HG02571 (cell line): ENCODE data around the gene SBF2.
"Not testable (repeated sequence)": the region's sequence is repeated elsewhere in the genome, so short reads cannot be mapped to it uniquely, and the experiment has no call there.

Source experiments
- ATAC-seq: cut with Tn5 transposase; IDR thresholded peaks from one replicate; pipeline ENCODE4 v1.9.1; 2021; ENCODE audit warnings: mild to moderate bottlenecking, moderate library complexity; ENCODE audit not compliant: unreplicated experiment

The SBF2 gene

GRCh38 chr11:10205928-10206327, 88.1 kb downstream of the SBF2 start:
- no peak for ATAC-seq

- ATAC-seq: no peak
These were observed 90.0 kb downstream of the SBF2 start for GRCh38 chr11:10204021-10204420.

GRCh38 chr11:10201343-10201742, 92.7 kb downstream of the SBF2 start:
- ATAC-seq: no peak

DNA sequence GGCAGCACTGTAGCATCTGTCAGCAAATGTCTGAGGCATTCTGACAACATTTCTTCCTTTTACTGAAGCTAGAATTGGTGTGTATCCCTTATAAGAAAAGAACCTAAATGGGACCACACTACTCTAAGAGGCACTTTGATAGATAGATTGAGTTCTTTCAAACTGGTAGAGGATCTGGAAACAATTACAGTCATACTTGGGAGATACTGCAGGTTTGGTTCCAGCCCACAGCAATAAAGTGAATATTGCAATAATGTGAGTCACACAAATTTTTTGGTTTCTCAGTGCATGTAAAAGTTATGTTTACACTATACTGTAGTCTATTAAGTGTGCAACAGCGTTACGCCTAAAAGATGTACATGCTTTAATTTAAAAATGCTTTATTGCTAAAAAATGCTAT, 96.9 kb downstream of the SBF2 start:
- ATAC-seq: no peak

DNA sequence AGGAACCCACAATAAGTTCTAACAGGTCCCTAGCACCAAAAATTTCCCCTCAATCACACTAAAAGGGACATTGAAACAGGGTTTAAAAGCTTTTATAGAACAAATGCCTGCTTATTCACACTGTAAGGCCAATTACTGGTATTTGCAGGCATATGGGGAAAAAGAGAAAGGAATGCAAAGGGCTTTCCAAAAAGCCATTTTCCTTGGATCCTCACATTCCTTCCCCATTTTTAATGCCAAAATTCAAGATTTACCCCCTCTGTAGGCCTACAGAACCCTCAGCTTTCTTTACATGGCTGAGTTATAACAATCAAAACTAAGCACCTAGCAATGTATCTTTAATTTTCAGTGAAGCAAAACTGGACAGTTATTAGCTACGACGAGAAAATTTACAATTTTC, 102.0 kb downstream of the SBF2 start:
- no peak for ATAC-seq

DNA sequence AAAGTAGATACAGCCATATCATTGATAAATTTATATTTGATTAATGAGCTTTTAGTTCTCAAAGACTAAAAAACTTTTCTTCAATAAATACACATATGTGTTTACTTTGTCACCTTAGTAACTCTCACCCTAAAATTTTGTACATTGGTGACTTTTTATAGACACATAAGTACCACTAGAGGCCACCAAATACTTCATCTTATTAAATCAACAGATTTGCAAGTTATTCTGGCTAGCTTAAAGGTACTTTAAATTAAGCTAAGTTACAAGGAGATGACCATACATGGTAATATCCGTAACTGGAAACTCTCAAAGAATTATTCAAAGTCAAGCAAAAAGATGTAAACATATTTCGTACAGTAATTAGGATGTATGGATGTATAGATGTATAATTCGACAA, 112.2 kb downstream of the SBF2 start:
- ATAC-seq: no peak

DNA sequence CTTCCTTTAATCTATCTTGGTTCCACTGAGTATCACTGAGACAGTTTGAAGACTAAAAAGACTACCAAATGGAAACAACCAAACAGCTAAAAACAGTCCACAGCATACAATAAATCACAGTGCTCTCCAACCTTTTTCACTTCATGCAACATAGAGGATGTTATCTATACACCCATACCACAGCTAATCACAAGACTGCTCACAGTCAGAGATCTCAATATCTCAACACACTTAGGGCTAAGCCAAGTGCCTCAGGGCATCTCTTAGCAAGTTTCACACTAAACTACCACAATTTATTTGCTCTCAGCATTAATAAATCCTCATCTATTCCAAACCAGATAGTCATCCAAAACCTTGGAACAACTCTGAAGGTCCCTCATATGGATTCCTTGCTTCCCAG, 129.4 kb downstream of the SBF2 start:
- no peak for ATAC-seq

- ATAC-seq: no peak
These were observed 131.8 kb downstream of the SBF2 start for GRCh38 chr11:10162222-10162621.

GRCh38 chr11:10160350-10160749, 133.7 kb downstream of the SBF2 start:
- ATAC-seq: no peak

DNA sequence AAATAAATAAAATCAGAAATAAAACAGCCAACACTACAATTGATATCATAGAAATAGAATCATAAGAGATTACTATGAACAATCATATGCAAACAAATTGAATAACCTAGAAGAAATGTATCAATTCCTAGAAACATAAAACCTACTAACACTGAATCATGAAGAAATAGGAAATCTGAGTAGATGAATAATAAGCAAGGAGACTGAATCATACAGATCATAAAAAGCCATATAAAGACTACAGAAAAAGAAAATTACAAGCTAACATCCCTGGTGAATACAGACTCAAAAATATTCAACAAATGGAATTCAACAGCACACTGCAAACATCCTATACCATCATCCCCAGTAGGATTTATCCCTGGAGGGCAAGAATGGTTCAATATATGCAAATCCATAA, 135.6 kb downstream of the SBF2 start:
- ATAC-seq: no peak

DNA sequence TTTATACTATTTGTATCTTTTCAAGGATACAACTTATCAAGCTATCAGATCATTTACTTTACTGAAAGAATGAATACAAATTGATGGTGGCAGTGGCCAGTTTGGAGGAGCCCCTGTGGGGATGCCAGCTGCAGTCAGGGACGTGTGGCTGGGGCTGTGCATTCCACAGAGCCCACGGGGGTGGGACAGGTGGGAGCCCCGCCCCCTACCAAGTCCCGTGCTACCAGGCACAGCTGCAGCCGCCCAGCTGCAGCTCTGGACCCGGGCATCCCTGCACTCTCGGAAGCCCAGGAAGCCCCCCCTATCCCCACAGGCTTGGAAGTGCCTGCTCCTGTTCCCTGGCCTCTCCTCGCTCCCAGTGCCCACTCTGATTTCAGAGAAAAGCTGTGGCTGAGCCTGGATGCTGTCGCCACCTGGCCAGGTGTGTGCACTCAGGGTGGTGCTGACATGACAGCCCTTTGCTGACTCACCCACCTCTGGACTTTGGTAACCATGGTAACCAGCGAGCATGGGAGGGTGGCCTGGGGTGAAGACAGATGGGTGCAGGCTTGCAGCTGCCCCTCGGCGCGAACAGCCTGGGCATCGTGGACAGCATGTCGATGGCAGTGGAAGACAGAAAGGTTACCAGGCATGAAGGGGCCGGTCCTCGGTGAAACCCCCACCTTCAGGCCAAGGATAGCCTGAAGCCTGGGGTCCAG, 138.1 kb downstream of the SBF2 start:
- ATAC-seq: no peak

DNA sequence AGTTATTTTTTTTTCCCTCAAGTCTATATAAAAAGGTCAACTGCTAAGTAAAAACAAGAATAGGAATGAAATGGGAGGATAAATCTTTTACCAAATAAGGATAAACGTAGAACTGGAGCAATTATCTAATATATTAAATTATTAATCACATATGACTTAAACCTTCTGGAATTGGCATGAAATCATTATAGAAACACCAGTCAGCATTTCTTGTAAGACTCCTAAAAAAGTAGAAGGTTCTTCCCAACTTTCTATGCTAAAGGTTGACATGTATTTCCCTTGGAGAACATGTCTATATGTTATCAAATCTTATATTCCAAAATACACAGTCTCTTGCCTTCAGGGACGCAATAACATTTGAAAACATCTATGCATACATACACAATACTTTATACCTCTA, 143.2 kb downstream of the SBF2 start:
- no peak for ATAC-seq

DNA sequence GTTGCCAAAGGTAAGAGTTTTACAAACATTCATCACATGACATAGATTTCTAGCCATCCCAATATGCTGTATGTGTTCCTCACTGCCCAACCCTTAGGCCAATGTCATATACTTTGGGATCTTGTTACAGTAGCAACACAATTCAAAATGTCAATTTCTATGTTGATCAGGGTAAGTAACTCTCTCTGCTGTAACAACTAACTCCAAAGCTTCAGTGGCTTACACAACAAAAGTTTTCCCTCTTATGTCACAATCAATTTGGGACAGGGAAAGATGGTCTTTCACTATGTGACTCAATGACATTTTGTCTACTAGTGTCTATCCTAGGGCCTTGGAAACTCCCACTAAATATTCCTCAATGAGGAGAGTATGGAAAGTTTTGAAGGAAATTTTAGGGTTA, 144.5 kb downstream of the SBF2 start:
- ATAC-seq: no peak

- no peak for ATAC-seq
These were observed 146.8 kb downstream of the SBF2 start for GRCh38 chr11:10147195-10147594.

GRCh38 chr11:10144954-10145353, 149.1 kb downstream of the SBF2 start:
- ATAC-seq: no peak

- no peak for ATAC-seq
These were observed 154.4 kb downstream of the SBF2 start for GRCh38 chr11:10139656-10140055.

GRCh38 chr11:10139143-10139542, 154.9 kb downstream of the SBF2 start:
- ATAC-seq: no peak

DNA sequence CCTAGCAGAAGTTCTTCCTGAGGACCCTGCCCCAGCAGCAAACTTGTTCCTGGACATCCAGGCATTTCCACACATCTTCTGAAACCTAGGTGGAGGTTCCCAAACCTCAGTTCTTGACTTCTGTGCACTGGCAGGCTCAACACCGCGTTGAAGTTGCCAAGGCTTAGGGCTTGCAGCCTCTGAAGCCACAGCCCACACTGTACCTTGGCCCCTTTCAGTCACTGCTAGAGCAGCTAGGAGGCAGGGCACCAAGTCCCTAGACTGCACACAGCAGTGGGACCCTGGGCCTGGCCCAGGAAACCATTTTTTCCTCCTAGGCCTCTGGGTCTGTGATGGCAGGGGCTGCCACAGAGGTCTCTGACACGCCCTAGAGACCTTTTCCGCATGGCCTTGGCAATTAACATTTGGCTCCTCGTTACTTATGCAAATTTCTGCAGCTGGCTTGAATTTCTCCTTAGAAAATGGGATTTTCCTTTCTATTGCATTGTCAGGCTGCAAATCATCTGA, 159.0 kb downstream of the SBF2 start:
- no peak for ATAC-seq

DNA sequence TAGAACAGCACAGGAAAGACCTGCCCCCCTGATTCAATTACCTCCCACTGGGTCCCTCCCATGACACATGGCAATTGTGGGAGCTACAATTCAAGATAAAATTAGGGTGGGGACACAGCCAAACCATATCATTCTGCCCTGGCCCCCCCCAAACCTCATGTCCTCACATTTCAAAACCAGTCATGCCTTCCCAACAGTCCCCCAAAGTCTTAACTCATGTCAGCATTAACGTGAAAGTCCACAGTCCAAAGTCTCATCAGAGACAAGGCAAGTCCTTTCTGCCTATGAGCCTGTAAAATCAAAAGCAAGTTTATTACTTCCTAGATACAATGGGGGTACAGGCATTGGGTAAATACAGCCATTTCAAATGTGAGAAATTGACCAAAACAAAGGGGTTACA, 159.8 kb downstream of the SBF2 start:
- not testable (repeated sequence) for ATAC-seq

DNA sequence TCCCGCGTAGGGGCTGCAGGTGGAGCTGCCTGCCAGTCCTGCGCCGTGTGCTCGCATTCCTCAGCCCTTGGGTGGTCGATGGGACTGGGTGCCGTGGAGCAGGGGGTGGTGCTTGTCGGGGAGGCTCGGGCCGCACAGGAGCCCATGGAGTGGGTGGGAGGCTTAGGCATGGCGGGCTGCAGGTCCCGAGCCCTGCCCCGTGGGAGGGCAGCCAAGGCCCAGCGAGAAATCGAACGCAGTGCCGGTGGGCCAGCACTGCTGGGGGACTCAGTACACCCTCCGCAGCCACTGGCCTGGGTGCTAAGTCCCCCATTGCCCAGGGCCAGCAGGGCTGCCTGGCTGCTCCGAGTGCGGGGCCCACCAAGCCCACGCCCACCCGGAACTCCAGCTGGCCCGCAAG, 160.8 kb downstream of the SBF2 start:
- not testable (repeated sequence) for ATAC-seq

DNA sequence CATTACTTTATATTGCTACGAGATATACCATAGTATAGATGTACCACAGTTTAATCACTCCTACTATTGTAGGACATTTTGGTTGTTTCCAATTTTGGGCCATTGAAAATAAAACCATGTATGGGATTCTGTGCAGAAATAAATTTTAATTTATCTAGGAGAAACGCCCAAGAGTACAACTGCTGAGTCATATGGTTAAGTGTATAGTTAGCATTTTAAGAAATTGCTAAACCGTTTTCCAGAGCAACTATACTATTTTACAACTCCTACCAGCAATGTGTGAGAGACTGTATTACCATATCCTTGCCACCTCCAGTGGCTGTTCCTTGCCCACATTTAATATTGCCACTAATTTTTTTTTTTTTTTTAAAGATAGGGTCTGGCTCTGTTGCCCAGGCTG, 163.1 kb downstream of the SBF2 start:
- ATAC-seq: no peak

DNA sequence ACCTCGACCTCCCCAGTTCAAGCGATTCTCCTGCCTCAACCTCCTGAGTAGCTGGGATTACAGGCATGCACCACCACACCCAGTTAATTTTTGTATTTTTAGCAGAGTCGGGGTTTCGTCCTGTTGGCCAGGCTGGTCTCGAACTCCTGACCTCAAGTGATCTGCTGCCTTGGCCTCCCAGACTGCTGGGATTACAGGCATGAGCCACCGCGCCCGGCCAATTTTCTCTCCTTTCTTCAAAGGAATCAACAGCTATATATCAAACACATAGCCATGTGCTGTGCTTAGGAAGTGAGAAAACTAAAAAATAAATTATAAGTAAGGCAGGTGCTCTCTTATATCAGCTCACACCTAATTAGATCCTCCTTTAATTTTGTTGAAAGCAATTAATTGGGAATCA, 164.8 kb downstream of the SBF2 start:
- not testable (repeated sequence) for ATAC-seq

GRCh38 chr11:10125522-10126133, 168.4 kb downstream of the SBF2 start:
- no peak for ATAC-seq
